Body of pancreas (tissue), 4 donors: Measurements from ENCODE around the gene HBD. TPM values are rescaled to one million over a fixed set of nuclear protein-coding genes. Genes with fewer than 3 reads are reported as not detected.

Experiments used
- ATAC-seq: fragments of 150-250 bp; one replicate; pipeline ENCODE4 v1.9.1; 2016
- DNase-seq, 4 donors: peaks; one replicate each; pipeline ENCODE4 v3.0.0-alpha.2; 2019
- H3K27ac ChIP-seq, 4 donors: fragments of 200-600 bp; sonication (generic); 1 replicate in 3 of 4; 2 replicates in 1 of 4; pipeline versions ENCODE4 v1.5.1 to v1.6.1; 2016 to 2019; ENCODE audit warnings: mild to moderate bottlenecking in 1 of 4, mixed read lengths in 1 of 4, moderate library complexity in 1 of 4
- H3K27me3 ChIP-seq, 2 donors: fragments of 200-600 bp; sonication (generic); one replicate each; pipeline ENCODE4 v1.6.0; 2016; ENCODE audit warnings: mild to moderate bottlenecking in 1 of 2
- H3K36me3 ChIP-seq, 2 donors: fragments of 200-600 bp; sonication (generic); replicated peaks in 1 of 2; 2 replicates each; pipeline ENCODE4 v1.5.1; 2016; ENCODE audit warnings: low read depth in 2 of 2; ENCODE audit not compliant: insufficient read depth in 1 of 2
- H3K4me1 ChIP-seq: fragments of 200-600 bp; sonication (generic); one replicate; pipeline ENCODE4 v1.6.0; 2016
- H3K4me3 ChIP-seq, 2 donors: fragments of 200-600 bp; sonication (generic); 1 replicate in 1 of 2; 2 replicates in 1 of 2; pipeline ENCODE4 v1.5.1; 2016 to 2019
- H3K9me3 ChIP-seq, 3 donors: fragments of 200-600 bp; sonication (generic); 1 replicate in 2 of 3; 2 replicates in 1 of 3; pipeline ENCODE4 v1.5.1; 2016
- CTCF ChIP-seq, 7 experiments: fragments of 450-650 bp in 4 of 7; fragments of 200-600 bp in 3 of 7; sonication (generic) in 3 of 7; IDR thresholded peaks; one replicate each; pipeline ENCODE4 v1.5.1; 2016 to 2019; ENCODE audit warnings: antibody characterized with exemption in 7 of 7
- POLR2A ChIP-seq, 3 donors: fragments of 450-650 bp; IDR thresholded peaks; one replicate each; pipeline ENCODE4 v1.6.1; 2016; ENCODE audit warnings: antibody characterized with exemption in 3 of 3, mild to moderate bottlenecking in 2 of 3
- WGBS, 2 donors: methylation state at CpG; one replicate each; pipeline ENCODE4 v1.1.5; 2017; 5-methylcytosine and 5-hydroxymethylcytosine counted together
- intact Hi-C: fragments of 100-400 bp; cut with DNase I; formaldehyde crosslinking; loops from one replicate; pipeline ENCODE4 v1.15.1; 2023
- total RNA-seq, 2 donors: library from RNA; depleted of rRNA; stranded (reverse); fragments of >200 nt; gene quantifications; one replicate each; pipeline ENCODE4 v1.1.0, GENCODE V29; 2016

The HBD gene
- total RNA-seq, 2 donors from 2014 or later, result not detected

GRCh38 chr11:5247472-5248192, 13.3 kb upstream of the HBD start:
- ATAC-seq (no peak), DNase-seq (no peak)
- Histone ChIP-seq H3K9me3 (no peaks in the 10 kb centered on the region), H3K4me3 (no peak overlapping the region), H3K36me3 (no peaks in the 10 kb centered on the region), H3K27ac (no peak overlapping the region), H3K27me3 (no peaks in the 10 kb centered on the region), H3K4me1 (no peaks in the 10 kb centered on the region)
- WGBS, 2 donors, result 75 to 77% methylated on average over 3 of the region's 3 CpGs
- no peak for TF ChIP-seq CTCF (IDR thresholded peaks at IDR 0.05)
- no peak for TF ChIP-seq POLR2A (IDR thresholded peaks at IDR 0.05)
- intact Hi-C loops, result no loop called here

- Histone ChIP-seq H3K27me3 (no peaks in the 10 kb centered on the region), H3K36me3 (no peaks in the 10 kb centered on the region), H3K4me1 (no peaks in the 10 kb centered on the region), H3K9me3 (no peaks in the 10 kb centered on the region), H3K4me3 (no peak overlapping the region), H3K27ac (no peak overlapping the region)
- 49 to 61% methylated on average over 6 of the region's 6 CpGs for WGBS, 2 donors
- ATAC-seq (no peak), DNase-seq (no peak)
- TF ChIP-seq POLR2A (IDR thresholded peaks at IDR 0.05) (no peak), CTCF (IDR thresholded peaks at IDR 0.05) (no peak)
- intact Hi-C loops, result no loop called here
These were observed 12.6 kb upstream of the HBD start for GRCh38 chr11:5246772-5247471.

- WGBS, 2 donors, result 73 to 74% methylated on average over 2 of the region's 2 CpGs
- ATAC-seq (no peak), DNase-seq (no peak)
- no peak overlapping the region for H3K4me3 ChIP-seq
- intact Hi-C loops, result no loop called here
- no peaks in the 10 kb centered on the region for H3K36me3 ChIP-seq
- no peaks in the 10 kb centered on the region for H3K27me3 ChIP-seq
- TF ChIP-seq CTCF (IDR thresholded peaks at IDR 0.05), result no peak
- no peak for TF ChIP-seq POLR2A (IDR thresholded peaks at IDR 0.05)
- H3K27ac ChIP-seq, result no peak overlapping the region
- H3K4me1 ChIP-seq, result no peaks in the 10 kb centered on the region
- H3K9me3 ChIP-seq, result no peaks in the 10 kb centered on the region
These were observed 10.9 kb upstream of the HBD start for GRCh38 chr11:5245155-5245554.

GRCh38 chr11:5243816-5244180, 9.5 kb upstream of the HBD start:
- no peak for TF ChIP-seq POLR2A (IDR thresholded peaks at IDR 0.05)
- ATAC-seq, result no peak
- H3K4me3 ChIP-seq, result no peak overlapping the region
- 69 to 72% methylated on average over 4 of the region's 4 CpGs for WGBS, 2 donors
- H3K4me1 ChIP-seq, result no peaks in the 10 kb centered on the region
- H3K27ac ChIP-seq, result no peak overlapping the region
- intact Hi-C loops, result no loop called here
- DNase-seq, result no peak
- H3K27me3 ChIP-seq, result no peaks in the 10 kb centered on the region
- H3K36me3 ChIP-seq, result no peaks in the 10 kb centered on the region
- no peaks in the 10 kb centered on the region for H3K9me3 ChIP-seq

- TF ChIP-seq POLR2A (IDR thresholded peaks at IDR 0.05) (no peak), CTCF (IDR thresholded peaks at IDR 0.05) (no peak)
- Histone ChIP-seq H3K9me3 (no peaks in the 10 kb centered on the region), H3K36me3 (no peaks in the 10 kb centered on the region), H3K4me1 (no peaks in the 10 kb centered on the region), H3K27me3 (no peaks in the 10 kb centered on the region), H3K4me3 (no peak overlapping the region), H3K27ac (no peak overlapping the region)
- intact Hi-C loops, result no loop called here
- 55 to 61% methylated on average over 7 of the region's 7 CpGs for WGBS, 2 donors
- ATAC-seq, result no peak
- DNase-seq, result no peak
These were observed 8.9 kb upstream of the HBD start for GRCh38 chr11:5242933-5243815.
